IMR-90 (cell line): ENCODE data around the gene DHRSX. TPM values are rescaled to one million over a fixed set of nuclear protein-coding genes. Genes with fewer than 3 reads are reported as not detected.

Experiments used
- ATAC-seq: fragments of 200-7000 bp; cut with Tn5 transposase; 2 replicates; pipeline ENCODE4 v1.9.1; 2020; ENCODE audit warnings: low read depth, mild to moderate bottlenecking, moderate library complexity
- BruUV-seq: library from RNA; stranded (reverse); fragments of 400-500 nt; replicated peaks from 2 replicates; lab custom pipeline; 2021; lab: Mats Ljungman, UMichigan
- CTCF ChIA-PET: fragments of 300-600 bp; formaldehyde crosslinking; extraction: SDS; loops from one replicate; lab custom pipeline; 2021; ENCODE audit warnings: antibody characterized with exemption; lab: Yijun Ruan, JAX
- POLR2A ChIA-PET: fragments of 300-600 bp; sonication (Branson Sonifier 250); formaldehyde crosslinking; loops from one replicate; lab custom pipeline; 2022; ENCODE audit warnings: antibody characterized with exemption; ENCODE audit not compliant: unreplicated experiment; lab: Charles Lee
- DNase-seq: peaks from one replicate; pipeline ENCODE4 v3.0.0; 2013
- H2AFZ ChIP-seq: replicated peaks from 2 replicates; pipeline ENCODE3; 2013; ENCODE audit warnings: low read length, mild to moderate bottlenecking; ENCODE audit not compliant: poor library complexity
- H2AK5ac ChIP-seq: 2 replicates; pipeline ENCODE4 v1.6.1; 2013; ENCODE audit warnings: low read depth, low read length, inconsistent platforms
- H2AK9ac ChIP-seq: replicated peaks from 2 replicates; pipeline ENCODE3; 2013; ENCODE audit warnings: mild to moderate bottlenecking, low read depth, low read length, moderate library complexity; ENCODE audit not compliant: poor library complexity
- H2BK120ac ChIP-seq: 2 replicates; pipeline ENCODE4 v1.6.1; 2013; ENCODE audit warnings: low read depth, low read length, inconsistent platforms
- H2BK15ac ChIP-seq: 3 replicates; pipeline ENCODE4 v1.6.1; 2013; ENCODE audit warnings: low read depth, low read length, inconsistent platforms
- H2BK20ac ChIP-seq: 2 replicates; pipeline ENCODE4 v1.6.1; 2013; ENCODE audit warnings: low read depth, mild to moderate bottlenecking, inconsistent platforms, low read length, moderate library complexity
- H2BK5ac ChIP-seq: 2 replicates; pipeline ENCODE4 v1.6.1; 2013; ENCODE audit warnings: mild to moderate bottlenecking, low read depth, low read length, inconsistent platforms; ENCODE audit not compliant: poor library complexity, severe bottlenecking
- H3K14ac ChIP-seq: replicated peaks from 2 replicates; pipeline ENCODE4 v1.6.1; 2013; ENCODE audit warnings: low read depth, low read length, inconsistent platforms
- H3K18ac ChIP-seq: 2 replicates; pipeline ENCODE4 v1.6.1; 2013; ENCODE audit warnings: low read depth, low read length, control low read depth
- H3K23ac ChIP-seq: 2 replicates; pipeline ENCODE4 v1.6.1; 2013; ENCODE audit warnings: low read depth, low read length, inconsistent platforms
- H3K27ac ChIP-seq: 2 replicates; pipeline ENCODE4 v1.5.1; 2013; ENCODE audit warnings: mild to moderate bottlenecking, control low read depth, low read length; ENCODE audit not compliant: insufficient read depth
- H3K27me3 ChIP-seq: 2 replicates; pipeline ENCODE4 v1.6.1; 2013; ENCODE audit warnings: low read length; ENCODE audit not compliant: control insufficient read depth, insufficient read depth
- H3K36me3 ChIP-seq: 2 replicates; pipeline ENCODE4 v1.6.1; 2013; ENCODE audit warnings: low read length, mixed read lengths; ENCODE audit not compliant: control insufficient read depth, insufficient read depth
- H3K4ac ChIP-seq: 2 replicates; pipeline ENCODE4 v1.6.1; 2013; ENCODE audit warnings: low read depth, low read length, inconsistent platforms
- H3K4me1 ChIP-seq: 2 replicates; pipeline ENCODE4 v1.6.1; 2013; ENCODE audit warnings: low read length, mixed read lengths; ENCODE audit not compliant: control insufficient read depth, insufficient read depth
- H3K4me2 ChIP-seq: 2 replicates; pipeline ENCODE4 v1.6.1; 2013; ENCODE audit warnings: low read depth, mild to moderate bottlenecking, control low read depth, low read length, moderate library complexity
- H3K4me3 ChIP-seq: 2 replicates; pipeline ENCODE4 v1.5.1; 2013; ENCODE audit warnings: low read depth, mild to moderate bottlenecking, control low read depth, low read length, moderate library complexity; ENCODE audit not compliant: insufficient read depth
- H3K56ac ChIP-seq: 2 replicates; pipeline ENCODE4 v1.6.1; 2013; ENCODE audit warnings: low read length, inconsistent platforms; ENCODE audit not compliant: insufficient read depth; ENCODE audit errors: extremely low read depth
- H3K79me1 ChIP-seq, 2 experiments: 2 replicates each; pipeline ENCODE4 v1.6.1; 2013; ENCODE audit warnings: low read length in 2 of 2, inconsistent platforms in 1 of 2, low read depth in 1 of 2
- H3K9ac ChIP-seq: 2 replicates; pipeline ENCODE4 v1.6.1; 2013; ENCODE audit warnings: low read depth, low read length, control low read depth
- H3K9me1 ChIP-seq: 2 replicates; pipeline ENCODE4 v1.6.1; 2013; ENCODE audit warnings: low read length, inconsistent platforms; ENCODE audit not compliant: insufficient read depth
- H3K9me3 ChIP-seq: 2 replicates; pipeline ENCODE4 v1.6.1; 2013; ENCODE audit warnings: low read length; ENCODE audit not compliant: control insufficient read depth, insufficient read depth
- H4K20me1 ChIP-seq: 2 replicates; pipeline ENCODE4 v1.6.1; 2013; ENCODE audit warnings: low read length, inconsistent platforms; ENCODE audit not compliant: insufficient read depth
- H4K5ac ChIP-seq: 2 replicates; pipeline ENCODE4 v1.6.1; 2013; ENCODE audit warnings: mild to moderate bottlenecking, low read depth, low read length, control low read depth
- H4K8ac ChIP-seq, 2 experiments: 2 replicates each; pipeline ENCODE4 v1.6.1; 2013; ENCODE audit warnings: low read depth in 2 of 2, low read length in 2 of 2, control low read depth in 1 of 2, inconsistent platforms in 1 of 2
- H4K91ac ChIP-seq: 2 replicates; pipeline ENCODE4 v1.6.1; 2013; ENCODE audit warnings: low read depth, low read length, inconsistent platforms; ENCODE audit not compliant: insufficient read depth
- ELK1 ChIP-seq: fragments of 150-350 bp; IDR thresholded peaks from 2 replicates; pipeline ENCODE4 v1.6.1; 2016; ENCODE audit warnings: low read depth, mild to moderate bottlenecking, low read length, moderate library complexity, borderline replicate concordance
- MXI1 ChIP-seq: IDR thresholded peaks from 2 replicates; pipeline ENCODE4 v1.6.1; 2012; ENCODE audit warnings: low read depth, mild to moderate bottlenecking, low read length, moderate library complexity, borderline replicate concordance
- NFE2L2 ChIP-seq: fragments of 150-350 bp; IDR thresholded peaks from 2 replicates; pipeline ENCODE4 v1.6.1; 2016; ENCODE audit warnings: low read depth, mild to moderate bottlenecking, low read length
- RAD21 ChIP-seq: IDR thresholded peaks from 2 replicates; pipeline ENCODE4 v1.6.1; 2012; ENCODE audit warnings: low read length, improper control_type of control experiment
- USF2 ChIP-seq: fragments of 150-350 bp; IDR thresholded peaks from 2 replicates; pipeline ENCODE4 v1.6.1; 2017; ENCODE audit warnings: mild to moderate bottlenecking, antibody characterized with exemption, low read length, low read depth
- WGBS, 2 experiments: methylation state at CpG; one replicate each; pipeline versions ENCODE4 v1.1.5 to v1.1.7; 2013; ENCODE audit warnings: missing lambda C conversion rate in 2 of 2; ENCODE audit not compliant: insufficient read length in 1 of 2; ENCODE audit errors: extremely low coverage in 2 of 2; 5-methylcytosine and 5-hydroxymethylcytosine counted together
- dilution Hi-C: fragments of 300-500 bp; cut with HindIII; formaldehyde crosslinking; loops from one replicate; pipeline ENCODE4 v1.14.3; 2018; ENCODE audit warnings: low sequenced_read_pairs; ENCODE audit not compliant: unreplicated experiment
- in situ Hi-C: fragments of 300-500 bp; cut with MboI; formaldehyde crosslinking; loops from 3 replicates; pipeline ENCODE4 v1.14.3; 2019; ENCODE audit warnings: low sequenced_read_pairs, inconsistent platforms, mixed read lengths
- intact Hi-C: fragments of 100-400 bp; cut with micrococcal nuclease; formaldehyde crosslinking; loops from 2 replicates; pipeline ENCODE4 v1.10.0; 2022
- polyA plus RNA-seq, 3 experiments: library from polyadenylated mRNA; depleted of rRNA; stranded (reverse); fragments of >200 nt; gene quantifications; 2 replicates each; pipeline ENCODE4 v1.2.3, GENCODE V29; 2012; ENCODE audit warnings: low replicate concordance in 1 of 3
- total RNA-seq: library from RNA; depleted of rRNA; stranded (reverse); fragments of >200 nt; gene quantifications from 2 replicates; pipeline ENCODE4 v1.2.3, GENCODE V29; 2012

The DHRSX gene
- total and polyA plus RNA-seq, 2 of the 4 experiments (the other 2 are of a cell fraction): 26.2 to 38.0 TPM

- no peak overlapping the region for H2AK5ac ChIP-seq
- H4K5ac ChIP-seq: peak overlapping the region; percentile 39
- dilution Hi-C loops: no loop called here
- no peak overlapping the region; the same call in 1 of the 2 replicates for H3K14ac ChIP-seq
- ChIA-PET POLR2A (no interaction called here), CTCF (no interaction called here)
- H4K91ac ChIP-seq: no peak overlapping the region
- no peak for ATAC-seq
- intact Hi-C loops: loop anchor here (2.0 to 10.0 kb wide), 3 partner anchors 13 to 843 kb away; no protein-coding TSS in a partner anchor
- WGBS, 2 experiments: 100% methylated on average over 2 of the region's 11 CpGs; no CpG with 5 or more reads in 1 of the 2 experiments
- H3K79me1 ChIP-seq: peaks cover 5 to 31% of the 10 kb centered on the region in 2 experiments; a peak in 2 of 4 replicates
- no peak overlapping the region for H2AFZ ChIP-seq
- TF ChIP-seq NFE2L2: no peak
- TF ChIP-seq USF2: peak; percentile 48; the same call in 1 of the 2 replicates
- no peak for TF ChIP-seq MXI1
- no peak for TF ChIP-seq RAD21
- no peak for TF ChIP-seq ELK1
- H3K56ac ChIP-seq: no peak overlapping the region
- peak overlapping the region; percentile 11 for H2BK5ac ChIP-seq
- H2AK9ac ChIP-seq: no peak overlapping the region
- H3K4me2 ChIP-seq: peak overlapping the region; percentile 90
- H2BK120ac ChIP-seq: no peak overlapping the region
- H2BK20ac ChIP-seq: no peak overlapping the region
- H3K4me3 ChIP-seq: peak overlapping the region; percentile 18
- peak; percentile 23 for DNase-seq
- BruUV-seq: no TSS peak
- H3K4ac ChIP-seq: no peak overlapping the region
- H3K27ac ChIP-seq: peak overlapping the region; percentile 54; the same call in 1 of the 2 replicates
- H3K4me1 ChIP-seq: peaks cover 12% of the 10 kb centered on the region
- peaks cover 21% of the 10 kb centered on the region; the same call in 1 of the 2 replicates for H4K20me1 ChIP-seq
- no peaks in the 10 kb centered on the region for H3K9me3 ChIP-seq
- in situ Hi-C loops: no loop called here
- no peaks in the 10 kb centered on the region for H3K27me3 ChIP-seq
- H3K18ac ChIP-seq: no peak overlapping the region
- H3K36me3 ChIP-seq: peaks cover 5% of the 10 kb centered on the region
- H4K8ac ChIP-seq: no peak overlapping the region; a peak in 1 of 4 replicates
- H3K9me1 ChIP-seq: peaks cover 3% of the 10 kb centered on the region; the same call in 1 of the 2 replicates
- H3K23ac ChIP-seq: 0 out of 2 replicates have a peak overlapping the region, but pooled peaks have one; percentile 0
- H3K9ac ChIP-seq: peak overlapping the region; percentile 86
- H2BK15ac ChIP-seq: no peak overlapping the region
Observed at GRCh38 chrX:2497961-2498780, 2.6 kb downstream of the DHRSX start.
